OCI-M1 (cell line): ENCODE measurements around the gene SYT2.

Source experiments
- DNase-seq: peaks from one replicate; lab custom pipeline; 2025; lab: John Stamatoyannopoulos, UW

SYT2 gene

GRCh38 chr1:202679406-202680177, 30.7 kb downstream of the SYT2 start:
- no peak for DNase-seq

GRCh38 chr1:202677433-202677832, 32.8 kb downstream of the SYT2 start:
- no peak for DNase-seq

GRCh38 chr1:202673531-202673930, 36.7 kb downstream of the SYT2 start:
- DNase-seq: no peak

GRCh38 chr1:202671399-202671798, 38.9 kb downstream of the SYT2 start:
- peak; percentile 37 for DNase-seq

GRCh38 chr1:202665417-202665816, 44.8 kb downstream of the SYT2 start:
- no peak for DNase-seq

- DNase-seq: no peak
Measured at GRCh38 chr1:202664083-202664482, 46.2 kb downstream of the SYT2 start.

GRCh38 chr1:202663131-202663530, 47.1 kb downstream of the SYT2 start:
- no peak for DNase-seq

- DNase-seq: no peak
Measured at GRCh38 chr1:202662081-202662480, 48.2 kb downstream of the SYT2 start.

- no peak for DNase-seq
Measured at GRCh38 chr1:202661136-202661845, 49.0 kb downstream of the SYT2 start.

GRCh38 chr1:202659974-202660373, 50.3 kb downstream of the SYT2 start:
- no peak for DNase-seq

GRCh38 chr1:202659541-202659940, 50.7 kb downstream of the SYT2 start:
- DNase-seq: no peak

- DNase-seq: no peak
Measured at GRCh38 chr1:202658769-202659168, 51.5 kb downstream of the SYT2 start.

- DNase-seq: no peak
Measured at GRCh38 chr1:202658251-202658759, 51.9 kb downstream of the SYT2 start.

GRCh38 chr1:202656951-202657646, 53.2 kb downstream of the SYT2 start:
- DNase-seq: peak; percentile 51

- DNase-seq: peak; percentile 23
Measured at GRCh38 chr1:202656057-202656456, 54.2 kb downstream of the SYT2 start.

GRCh38 chr1:202654079-202654478, 56.2 kb downstream of the SYT2 start:
- no peak for DNase-seq

- no peak for DNase-seq
Measured at GRCh38 chr1:202649553-202650392, 60.5 kb downstream of the SYT2 start.

GRCh38 chr1:202648605-202649226, 61.5 kb downstream of the SYT2 start:
- no peak for DNase-seq

- no peak for DNase-seq
Measured at GRCh38 chr1:202645097-202645476, 65.2 kb downstream of the SYT2 start.

- DNase-seq: no peak
Measured at GRCh38 chr1:202644219-202645096, 65.8 kb downstream of the SYT2 start.
